HL-60 (cell line): ENCODE measurements around the gene RYR3.

ENCODE experiments used
- DNase-seq, 2 experiments: peaks; one replicate each; pipeline ENCODE4 v3.0.0-alpha.2; 2010 to 2020; ENCODE audit warnings: low read depth in 1 of 2, low spot score in 1 of 2
- H3K27ac ChIP-seq: fragments of 250-450 bp; sonication (Bioruptor Pico); replicated peaks from 2 replicates; pipeline ENCODE4 v1.5.1; 2020; ENCODE audit warnings: mild to moderate bottlenecking, moderate library complexity
- H3K27me3 ChIP-seq: fragments of 250-450 bp; sonication (Bioruptor Pico); 2 replicates; pipeline ENCODE4 v1.5.1; 2021; ENCODE audit warnings: mild to moderate bottlenecking, moderate library complexity; ENCODE audit not compliant: insufficient read depth, poor library complexity, severe bottlenecking
- H3K4me3 ChIP-seq: replicated peaks from 2 replicates; pipeline ENCODE4 v1.5.1; 2011; ENCODE audit warnings: mild to moderate bottlenecking, control low read depth, low read length; ENCODE audit not compliant: insufficient read depth
- CTCF ChIP-seq: IDR thresholded peaks from one replicate; pipeline ENCODE4 v1.5.1; 2011; ENCODE audit warnings: low read length, control low read depth, inconsistent platforms; ENCODE audit not compliant: insufficient read depth
- GABPA ChIP-seq: IDR thresholded peaks from 2 replicates; pipeline ENCODE4 v1.6.1; 2012; ENCODE audit warnings: low read depth
- POLR2AphosphoS5 ChIP-seq: IDR thresholded peaks from 2 replicates; pipeline ENCODE4 v1.6.1; 2012; ENCODE audit warnings: low read depth
- SPI1 ChIP-seq: IDR thresholded peaks from 2 replicates; pipeline ENCODE4 v1.6.1; 2012; ENCODE audit warnings: low read depth, mild to moderate bottlenecking, borderline replicate concordance
- TF ChIP-seq, protein P1 (sequence below): IDR thresholded peaks from 2 replicates; pipeline ENCODE4 v1.6.1; 2012; ENCODE audit warnings: low read depth; ENCODE audit not compliant: insufficient replicate concordance

The RYR3 gene

DNA sequence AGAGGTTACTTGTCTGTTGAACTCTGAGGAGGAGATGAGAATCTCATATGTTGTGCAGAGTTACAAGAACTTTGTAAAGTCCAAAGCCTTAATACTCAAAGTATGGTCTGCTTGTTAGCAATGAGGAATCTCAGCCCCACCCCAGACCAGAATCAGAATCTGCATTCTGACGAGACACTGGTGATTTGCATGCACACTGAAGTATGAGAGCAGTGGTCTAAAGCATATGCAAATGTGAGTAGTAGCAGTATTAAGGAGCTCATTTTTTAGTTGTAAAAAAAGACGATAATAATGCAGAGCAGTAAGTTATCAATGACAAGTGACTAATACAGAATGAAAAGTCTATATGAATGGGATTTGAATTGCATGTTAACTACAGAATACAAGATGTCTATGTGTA, 327.7 kb downstream of the RYR3 start:
- Histone ChIP-seq H3K4me3 (no peak overlapping the region), H3K27me3 (peaks cover 3% of the 10 kb centered on the region), H3K27ac (no peak overlapping the region)
- TF ChIP-seq GABPA (no peak), CTCF (no peak)
- no peak for DNase-seq

- DNase-seq: no peak
- no peak overlapping the region for H3K4me3 ChIP-seq
- H3K27ac ChIP-seq: no peak overlapping the region
- TF ChIP-seq CTCF (no peak), GABPA (no peak), POLR2AphosphoS5 (no peak), SPI1 (no peak)
- TF ChIP-seq, protein P1, sequence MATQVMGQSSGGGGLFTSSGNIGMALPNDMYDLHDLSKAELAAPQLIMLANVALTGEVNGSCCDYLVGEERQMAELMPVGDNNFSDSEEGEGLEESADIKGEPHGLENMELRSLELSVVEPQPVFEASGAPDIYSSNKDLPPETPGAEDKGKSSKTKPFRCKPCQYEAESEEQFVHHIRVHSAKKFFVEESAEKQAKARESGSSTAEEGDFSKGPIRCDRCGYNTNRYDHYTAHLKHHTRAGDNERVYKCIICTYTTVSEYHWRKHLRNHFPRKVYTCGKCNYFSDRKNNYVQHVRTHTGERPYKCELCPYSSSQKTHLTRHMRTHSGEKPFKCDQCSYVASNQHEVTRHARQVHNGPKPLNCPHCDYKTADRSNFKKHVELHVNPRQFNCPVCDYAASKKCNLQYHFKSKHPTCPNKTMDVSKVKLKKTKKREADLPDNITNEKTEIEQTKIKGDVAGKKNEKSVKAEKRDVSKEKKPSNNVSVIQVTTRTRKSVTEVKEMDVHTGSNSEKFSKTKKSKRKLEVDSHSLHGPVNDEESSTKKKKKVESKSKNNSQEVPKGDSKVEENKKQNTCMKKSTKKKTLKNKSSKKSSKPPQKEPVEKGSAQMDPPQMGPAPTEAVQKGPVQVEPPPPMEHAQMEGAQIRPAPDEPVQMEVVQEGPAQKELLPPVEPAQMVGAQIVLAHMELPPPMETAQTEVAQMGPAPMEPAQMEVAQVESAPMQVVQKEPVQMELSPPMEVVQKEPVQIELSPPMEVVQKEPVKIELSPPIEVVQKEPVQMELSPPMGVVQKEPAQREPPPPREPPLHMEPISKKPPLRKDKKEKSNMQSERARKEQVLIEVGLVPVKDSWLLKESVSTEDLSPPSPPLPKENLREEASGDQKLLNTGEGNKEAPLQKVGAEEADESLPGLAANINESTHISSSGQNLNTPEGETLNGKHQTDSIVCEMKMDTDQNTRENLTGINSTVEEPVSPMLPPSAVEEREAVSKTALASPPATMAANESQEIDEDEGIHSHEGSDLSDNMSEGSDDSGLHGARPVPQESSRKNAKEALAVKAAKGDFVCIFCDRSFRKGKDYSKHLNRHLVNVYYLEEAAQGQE: no peak
- H3K27me3 ChIP-seq: peaks cover 7% of the 10 kb centered on the region
These were observed 328.3 kb downstream of the RYR3 start for GRCh38 chr15:33639051-33639450.

DNA sequence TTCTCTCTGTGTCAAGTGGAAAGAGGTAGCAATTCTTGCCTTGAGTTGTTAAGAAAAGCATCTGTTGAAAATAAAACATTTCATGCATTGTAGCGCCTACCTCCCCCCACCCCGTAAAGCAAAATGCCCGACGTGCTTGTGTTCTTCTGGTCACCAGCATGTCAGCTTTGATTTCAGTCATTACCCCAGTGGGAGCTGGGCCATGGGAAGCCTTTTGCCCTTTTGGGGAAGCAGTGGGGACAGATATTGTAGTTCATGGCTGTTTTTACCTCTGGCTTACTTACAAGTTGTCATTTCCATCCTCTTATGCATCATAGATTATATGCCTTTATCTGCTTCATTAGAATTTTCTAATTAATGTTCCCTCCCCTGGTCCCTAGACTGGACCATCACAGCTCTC, 328.7 kb downstream of the RYR3 start:
- no peak for DNase-seq
- TF ChIP-seq GABPA: no peak
- no peak for TF ChIP-seq SPI1
- TF ChIP-seq, protein P1: no peak
- TF ChIP-seq CTCF: no peak
- TF ChIP-seq POLR2AphosphoS5: no peak
- Histone ChIP-seq H3K4me3 (no peak overlapping the region), H3K27ac (no peak overlapping the region), H3K27me3 (peaks cover 7% of the 10 kb centered on the region)

DNA sequence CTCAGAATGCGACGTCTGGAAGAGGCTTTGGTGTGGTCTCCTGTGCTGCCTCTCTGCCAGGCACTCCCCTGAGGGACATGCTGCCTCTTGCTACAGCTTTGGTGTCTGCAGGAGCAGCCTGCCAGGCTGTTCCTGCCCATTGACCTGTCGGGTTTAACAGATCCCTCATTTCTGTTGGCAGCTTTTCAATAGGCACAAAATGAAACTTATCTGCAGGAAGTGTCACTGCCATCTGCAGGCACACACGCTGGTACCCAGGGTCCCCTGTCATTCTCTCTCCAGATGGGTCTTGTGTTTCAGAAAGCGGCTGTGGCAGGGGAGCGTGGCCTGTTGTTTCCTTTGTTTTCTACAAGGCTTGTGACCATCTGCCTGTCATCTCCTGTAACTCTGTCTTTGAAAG, 329.2 kb downstream of the RYR3 start:
- Histone ChIP-seq H3K4me3 (no peak overlapping the region), H3K27ac (no peak overlapping the region), H3K27me3 (peaks cover 7% of the 10 kb centered on the region)
- no peak for DNase-seq
- TF ChIP-seq CTCF: no peak
- TF ChIP-seq, protein P1: no peak
- no peak for TF ChIP-seq POLR2AphosphoS5
- TF ChIP-seq GABPA: no peak
- no peak for TF ChIP-seq SPI1
